H1 (cell line): ENCODE measurements around the gene LCE7A. TPM values are rescaled to one million over a fixed set of nuclear protein-coding genes. Genes with fewer than 3 reads are reported as not detected.

ENCODE experiments used
- CTCF ChIA-PET: fragments of 300-600 bp; sonication (Branson Sonifier 250); formaldehyde crosslinking; loops from one replicate; lab custom pipeline; 2021; ENCODE audit not compliant: partially characterized antibody; lab: Charles Lee
- POLR2A ChIA-PET: fragments of 300-600 bp; sonication (Branson Sonifier 250); formaldehyde crosslinking; loops from one replicate; lab custom pipeline; 2021; ENCODE audit warnings: inconsistent platforms; ENCODE audit not compliant: partially characterized antibody; lab: Charles Lee
- DNase-seq, 2 experiments: peaks; one replicate each; pipeline versions ENCODE4 v3.0.0 to v3.0.0-alpha.2; 2010 to 2022; ENCODE audit warnings: low spot score in 2 of 2, low read depth in 1 of 2, mixed read lengths in 1 of 2
- FAIRE-seq: peaks from 2 replicates; lab custom pipeline; 2011; peaks lifted over from hg19 to GRCh38; lab: Jason Lieb, UNC
- H2AFZ ChIP-seq: 2 replicates; pipeline ENCODE4 v1.8.1; 2012; ENCODE audit warnings: low read length, inconsistent platforms
- H2AK5ac ChIP-seq: 2 replicates; pipeline ENCODE4 v1.6.1; 2013; ENCODE audit warnings: low read depth, low read length
- H2BK120ac ChIP-seq: replicated peaks from 2 replicates; pipeline ENCODE3; 2013; ENCODE audit warnings: low read depth, low read length, inconsistent platforms
- H2BK12ac ChIP-seq: 2 replicates; pipeline ENCODE4 v1.6.1; 2013; ENCODE audit warnings: low read depth, low read length
- H2BK15ac ChIP-seq: 2 replicates; pipeline ENCODE4 v1.6.1; 2013; ENCODE audit warnings: low read length
- H2BK20ac ChIP-seq: 2 replicates; pipeline ENCODE4 v1.6.1; 2013; ENCODE audit warnings: low read length
- H2BK5ac ChIP-seq: 2 replicates; pipeline ENCODE4 v1.6.1; 2013; ENCODE audit warnings: low read depth, low read length
- H3K14ac ChIP-seq: 2 replicates; pipeline ENCODE4 v1.6.1; 2013; ENCODE audit warnings: inconsistent platforms; ENCODE audit not compliant: insufficient read length
- H3K18ac ChIP-seq: 2 replicates; pipeline ENCODE4 v1.6.1; 2013; ENCODE audit warnings: low read length; ENCODE audit errors: extremely low read depth
- H3K23ac ChIP-seq: 2 replicates; pipeline ENCODE4 v1.6.1; 2013; ENCODE audit warnings: inconsistent platforms; ENCODE audit not compliant: insufficient read length
- H3K23me2 ChIP-seq: 2 replicates; pipeline ENCODE4 v1.6.1; 2013; ENCODE audit warnings: low read depth, low read length
- H3K27ac ChIP-seq: 2 replicates; pipeline ENCODE4 v1.6.1; 2011; ENCODE audit warnings: low read depth, low read length, inconsistent platforms
- H3K27me3 ChIP-seq, 4 experiments: replicated peaks in 1 of 4; 1 replicate in 1 of 4; 2 replicates in 3 of 4; pipeline versions ENCODE4 v1.6.1 to v1.8.1; 2011 to 2013; ENCODE audit warnings: low read length in 3 of 4, mild to moderate bottlenecking in 3 of 4, inconsistent platforms in 2 of 4, mixed read lengths in 2 of 4, moderate library complexity in 1 of 4; ENCODE audit not compliant: control insufficient read depth in 3 of 4, insufficient read depth in 3 of 4; ENCODE audit errors: extremely low read depth in 1 of 4
- H3K36me3 ChIP-seq, 4 experiments: 2 replicates each; pipeline versions ENCODE4 v1.6.1 to v1.8.1; 2011 to 2013; ENCODE audit warnings: mild to moderate bottlenecking in 4 of 4, low read length in 3 of 4, moderate library complexity in 2 of 4, control low read depth in 1 of 4, inconsistent platforms in 1 of 4; ENCODE audit not compliant: insufficient read depth in 4 of 4, control insufficient read depth in 2 of 4
- H3K4ac ChIP-seq: replicated peaks from 2 replicates; pipeline ENCODE3; 2013; ENCODE audit warnings: low read length, low read depth, mixed read lengths, inconsistent platforms; ENCODE audit not compliant: insufficient read length
- H3K4me1 ChIP-seq, 4 experiments: replicated peaks in 1 of 4; 1 replicate in 1 of 4; 2 replicates in 3 of 4; pipeline versions ENCODE4 v1.6.1 to v1.8.1; 2011 to 2013; ENCODE audit warnings: low read length in 3 of 4, inconsistent platforms in 2 of 4, mixed read lengths in 1 of 4; ENCODE audit not compliant: insufficient read depth in 4 of 4, control insufficient read depth in 3 of 4
- H3K4me2 ChIP-seq, 2 experiments: 2 replicates each; pipeline versions ENCODE4 v1.6.1 to v1.8.1; 2011 to 2013; ENCODE audit warnings: low read depth in 2 of 2, low read length in 2 of 2, control low read depth in 1 of 2, inconsistent platforms in 1 of 2, mild to moderate bottlenecking in 1 of 2; ENCODE audit not compliant: insufficient read depth in 1 of 2
- H3K4me3 ChIP-seq, 4 experiments: fragments of 200-600, 300-600 bp in 1 of 4; sonication (generic), shearing (Covaris generic), sonication (Bioruptor Twin) in 1 of 4; 2 replicates each; pipeline versions ENCODE4 v1.5.1 to v1.8.1; 2011 to 2016; ENCODE audit warnings: low read length in 4 of 4, low read depth in 3 of 4, control low read depth in 2 of 4, inconsistent platforms in 2 of 4, mild to moderate bottlenecking in 2 of 4, mixed read lengths in 1 of 4, moderate library complexity in 1 of 4; ENCODE audit not compliant: insufficient read depth in 2 of 4; ENCODE audit errors: extremely low read depth in 1 of 4
- H3K56ac ChIP-seq: replicated peaks from 2 replicates; pipeline ENCODE3; 2013; ENCODE audit warnings: low read depth, mild to moderate bottlenecking, mixed read lengths, low read length, inconsistent platforms; ENCODE audit not compliant: insufficient read length
- H3K79me1 ChIP-seq: 2 replicates; pipeline ENCODE4 v1.6.1; 2013; ENCODE audit warnings: low read depth, low read length, control low read depth
- H3K79me2 ChIP-seq, 2 experiments: 2 replicates each; pipeline versions ENCODE4 v1.6.1 to v1.8.1; 2012 to 2013; ENCODE audit warnings: low read length in 2 of 2, mild to moderate bottlenecking in 2 of 2, inconsistent platforms in 1 of 2; ENCODE audit not compliant: insufficient read depth in 2 of 2, control insufficient read depth in 1 of 2
- H3K9ac ChIP-seq, 4 experiments: replicated peaks in 1 of 4; 1 replicate in 1 of 4; 2 replicates in 3 of 4; pipeline versions ENCODE4 v1.6.1 to v1.8.1; 2011 to 2013; ENCODE audit warnings: low read depth in 3 of 4, low read length in 3 of 4, control low read depth in 2 of 4, mild to moderate bottlenecking in 2 of 4, moderate library complexity in 2 of 4, inconsistent platforms in 1 of 4; ENCODE audit errors: extremely low read depth in 1 of 4
- H3K9me3 ChIP-seq, 2 experiments: 2 replicates each; pipeline versions ENCODE4 v1.6.1 to v1.8.1; 2012 to 2013; ENCODE audit warnings: mild to moderate bottlenecking in 2 of 2, moderate library complexity in 2 of 2, control low read depth in 1 of 2, inconsistent platforms in 1 of 2, low read depth in 1 of 2, low read length in 1 of 2, mixed read lengths in 1 of 2; ENCODE audit not compliant: insufficient read depth in 2 of 2
- H4K20me1 ChIP-seq, 2 experiments: replicated peaks in 1 of 2; 2 replicates each; pipeline versions ENCODE3 to v1.8.1; 2011 to 2013; ENCODE audit warnings: inconsistent platforms in 2 of 2, low read length in 2 of 2, mild to moderate bottlenecking in 1 of 2; ENCODE audit not compliant: insufficient read depth in 2 of 2, control insufficient read depth in 1 of 2
- H4K5ac ChIP-seq: 2 replicates; pipeline ENCODE4 v1.6.1; 2013; ENCODE audit warnings: low read length, low read depth, mixed read lengths, inconsistent platforms; ENCODE audit not compliant: insufficient read length
- H4K8ac ChIP-seq: 2 replicates; pipeline ENCODE4 v1.8.0; 2013; ENCODE audit warnings: mild to moderate bottlenecking, moderate library complexity, low read length, inconsistent platforms; ENCODE audit not compliant: insufficient read depth; ENCODE audit errors: extremely low read depth
- H4K91ac ChIP-seq: replicated peaks from 2 replicates; pipeline ENCODE3; 2013; ENCODE audit warnings: low read length, mixed read lengths, inconsistent platforms; ENCODE audit not compliant: insufficient read length
- CBX5 ChIP-seq: fragments of 300-800, 300-1000 bp; sonication (generic); IDR thresholded peaks from 2 replicates; pipeline ENCODE4 v1.7.1; 2016; ENCODE audit warnings: antibody characterized with exemption, low read length, low read depth
- CEBPB ChIP-seq: IDR thresholded peaks from 2 replicates; pipeline ENCODE4 v1.6.1; 2012; ENCODE audit warnings: low read depth, low read length
- CHD1 ChIP-seq: IDR thresholded peaks from 2 replicates; pipeline ENCODE4 v1.6.1; 2012; ENCODE audit warnings: low read depth, low read length, improper control_type of control experiment
- CTBP2 ChIP-seq: IDR thresholded peaks from 2 replicates; pipeline ENCODE4 v1.7.0; 2011; ENCODE audit warnings: borderline replicate concordance, mild to moderate bottlenecking, moderate library complexity, mixed read lengths, low read length; ENCODE audit not compliant: insufficient read depth, insufficient read length
- EGR1 ChIP-seq: IDR thresholded peaks from 2 replicates; pipeline ENCODE4 v1.6.1; 2011; ENCODE audit warnings: low read depth, low read length, borderline replicate concordance
- HDAC2 ChIP-seq, 2 experiments: fragments of 300-600 bp in 1 of 2; sonication (generic) in 1 of 2; IDR thresholded peaks; 2 replicates each; pipeline ENCODE4 v1.6.1; 2011 to 2012; ENCODE audit warnings: low read depth in 2 of 2, low read length in 2 of 2, mild to moderate bottlenecking in 2 of 2, moderate library complexity in 2 of 2, borderline replicate concordance in 1 of 2, inconsistent platforms in 1 of 2
- MAX ChIP-seq: IDR thresholded peaks from 2 replicates; pipeline ENCODE4 v1.6.1; 2012; ENCODE audit warnings: inconsistent platforms
- NRF1 ChIP-seq: IDR thresholded peaks from 2 replicates; pipeline ENCODE4 v1.6.1; 2011; ENCODE audit warnings: mild to moderate bottlenecking, low read depth, low read length, improper control_type of control experiment
- POLR2AphosphoS5 ChIP-seq: IDR thresholded peaks from 2 replicates; pipeline ENCODE4 v1.6.1; 2011; ENCODE audit warnings: low read depth, low read length
- RFX5 ChIP-seq: IDR thresholded peaks from 2 replicates; pipeline ENCODE4 v1.6.1; 2011; ENCODE audit warnings: low read depth, low read length, improper control_type of control experiment, borderline replicate concordance
- RXRA ChIP-seq: IDR thresholded peaks from 2 replicates; pipeline ENCODE4 v1.6.1; 2011; ENCODE audit warnings: low read depth, mild to moderate bottlenecking, low read length, moderate library complexity; ENCODE audit not compliant: insufficient read depth
- SIN3A ChIP-seq, 2 experiments: IDR thresholded peaks in 1 of 2; conservative IDR thresholded peaks in 1 of 2; 2 replicates each; pipeline ENCODE4 v1.6.1; 2011 to 2012; ENCODE audit warnings: low read length in 2 of 2, improper control_type of control experiment in 1 of 2, low read depth in 1 of 2, mild to moderate bottlenecking in 1 of 2
- SP4 ChIP-seq: IDR thresholded peaks from 2 replicates; pipeline ENCODE4 v1.6.1; 2012; ENCODE audit warnings: low read length, inconsistent platforms
- WGBS, 2 experiments: shearing (Covaris generic) in 1 of 2; methylation state at CpG; one replicate each; pipeline versions ENCODE4 v1.1.6 to v1.1.7; 2013 to 2015; ENCODE audit warnings: low lambda C conversion rate in 2 of 2, mixed read lengths in 2 of 2, inconsistent platforms in 1 of 2, low coverage in 1 of 2, missing lambda C conversion rate in 1 of 2; ENCODE audit not compliant: insufficient replicate concordance in 2 of 2, insufficient coverage in 1 of 2, insufficient read length in 1 of 2; ENCODE audit errors: extremely low coverage in 1 of 2, missing lambda C conversion rate in 1 of 2; 5-methylcytosine and 5-hydroxymethylcytosine counted together
- polyA plus RNA-seq, 7 experiments: library from polyadenylated mRNA; depleted of rRNA in 3 of 7; stranded (reverse) in 5 of 7; unstranded in 2 of 7; fragments of >200 nt in 5 of 7; fragments of 200-250 nt in 2 of 7; gene quantifications; 1 replicate in 5 of 7; 2 replicates in 1 of 7; 4 replicates in 1 of 7; pipeline versions ENCODE4 v1.2.1 to v1.2.3, GENCODE V29; 2011 to 2013; ENCODE audit warnings: missing spikeins in 2 of 7, mixed read lengths in 2 of 7
- total RNA-seq: library from RNA; stranded (reverse); fragmentation: NEBNext Ultra II Directional; extraction: Animal tissue kit (Norgen Biotek cat#: 25700); gene quantifications from 2 replicates; pipeline ENCODE4 v1.2.1, GENCODE V29; 2021

The LCE7A gene
- total and polyA plus RNA-seq, 2 of the 8 experiments (the other 6 are each of a cell fraction or from before 2014, with no cell fraction given), result not detected

GRCh38 chr1:152866321-152866720, 6.5 kb downstream of the LCE7A start:
- no peak overlapping the region for H4K5ac ChIP-seq
- H3K4me1 ChIP-seq, result no peaks in the 10 kb centered on the region; a peak in 1 of 7 replicates
- no peak overlapping the region for H2BK5ac ChIP-seq
- H3K79me2 ChIP-seq, result no peaks in the 10 kb centered on the region
- H3K14ac ChIP-seq, result no peak overlapping the region
- no peak overlapping the region for H4K8ac ChIP-seq
- H3K27ac ChIP-seq, result no peak overlapping the region
- H3K4me2 ChIP-seq, result no peak overlapping the region
- H3K4ac ChIP-seq, result no peak overlapping the region
- H3K56ac ChIP-seq, result no peak overlapping the region
- H2BK12ac ChIP-seq, result no peak overlapping the region
- no peak overlapping the region for H3K9ac ChIP-seq
- no peak overlapping the region for H3K18ac ChIP-seq
- H3K23me2 ChIP-seq, result no peaks in the 10 kb centered on the region
- H3K23ac ChIP-seq, result no peak overlapping the region
- no peaks in the 10 kb centered on the region for H3K79me1 ChIP-seq
- H2BK120ac ChIP-seq, result no peak overlapping the region
- POLR2A ChIA-PET, result no interaction called here
- WGBS, 2 experiments, result 83% methylated on average over 2 of the region's 2 CpGs; no CpG with 5 or more reads in 1 of the 2 experiments
- no peak overlapping the region for H2AK5ac ChIP-seq
- H3K36me3 ChIP-seq, result no peaks in the 10 kb centered on the region
- no peaks in the 10 kb centered on the region for H4K20me1 ChIP-seq
- CTCF ChIA-PET, result interaction anchor here (1.1 to 1.2 kb wide), 2 partner anchors 326 to 355 kb away, joined by 3 to 4 read pairs; no protein-coding TSS in a partner anchor
- H2BK20ac ChIP-seq, result no peak overlapping the region
- H2BK15ac ChIP-seq, result no peak overlapping the region
- H3K4me3 ChIP-seq, result no peak overlapping the region
- H3K27me3 ChIP-seq, result no peaks in the 10 kb centered on the region
- TF ChIP-seq EGR1, result no peak
- TF ChIP-seq HDAC2 (IDR thresholded peaks at IDR 0.05; ENCODE audit: borderline replicate concordance in 1 of 2, low read depth in 2 of 2, low read length in 2 of 2), result no peak
- TF ChIP-seq CBX5, result no peak
- TF ChIP-seq SIN3A (conservative IDR thresholded peaks at IDR 0.05 in 1 of 2, IDR thresholded peaks at IDR 0.05 in 1 of 2; ENCODE audit: low read depth in 1 of 2, low read length in 2 of 2), result no peak
- TF ChIP-seq CHD1, result no peak
- no peak for TF ChIP-seq SP4
- no peak for TF ChIP-seq MAX
- no peak for TF ChIP-seq NRF1
- no peak for TF ChIP-seq CTBP2
- no peak for TF ChIP-seq RXRA
- TF ChIP-seq RFX5, result no peak
- TF ChIP-seq POLR2AphosphoS5, result no peak
- TF ChIP-seq CEBPB, result no peak
- no peak overlapping the region for H4K91ac ChIP-seq
- H3K9me3 ChIP-seq, result peaks cover 22 to 34% of the 10 kb centered on the region in 2 experiments
- DNase-seq (no peak), FAIRE-seq (no peak)
- no peak overlapping the region for H2AFZ ChIP-seq
